Adrenal gland (tissue), 5 donors: Measurements from ENCODE around the gene CLMP.

Experiments used
- CTCF ChIP-seq, 6 experiments: fragments of 450-650 bp in 4 of 6; fragments of 200-600 bp in 2 of 6; sonication (generic) in 1 of 6; IDR thresholded peaks; 1 replicate in 5 of 6; 2 replicates in 1 of 6; pipeline versions ENCODE4 v1.5.1 to v1.8.0; 2016 to 2021; ENCODE audit warnings: antibody characterized with exemption in 6 of 6, mild to moderate bottlenecking in 2 of 6, moderate library complexity in 1 of 6
- POLR2A ChIP-seq, 2 donors: fragments of 450-650 bp; IDR thresholded peaks; one replicate each; pipeline ENCODE4 v1.6.1; 2017; ENCODE audit warnings: antibody characterized with exemption in 2 of 2, mild to moderate bottlenecking in 2 of 2, moderate library complexity in 1 of 2
- donor health status: DM: no; HTN: no; CAD: no.

- no peak for TF ChIP-seq CTCF (IDR thresholded peaks at IDR 0.05)
- no peak for TF ChIP-seq POLR2A (IDR thresholded peaks at IDR 0.05)
These were observed 112.1 kb downstream of the CLMP start for GRCh38 chr11:123082977-123083376.
